ENCODE results near the gene NTF4.

The NTF4 gene

DNA sequence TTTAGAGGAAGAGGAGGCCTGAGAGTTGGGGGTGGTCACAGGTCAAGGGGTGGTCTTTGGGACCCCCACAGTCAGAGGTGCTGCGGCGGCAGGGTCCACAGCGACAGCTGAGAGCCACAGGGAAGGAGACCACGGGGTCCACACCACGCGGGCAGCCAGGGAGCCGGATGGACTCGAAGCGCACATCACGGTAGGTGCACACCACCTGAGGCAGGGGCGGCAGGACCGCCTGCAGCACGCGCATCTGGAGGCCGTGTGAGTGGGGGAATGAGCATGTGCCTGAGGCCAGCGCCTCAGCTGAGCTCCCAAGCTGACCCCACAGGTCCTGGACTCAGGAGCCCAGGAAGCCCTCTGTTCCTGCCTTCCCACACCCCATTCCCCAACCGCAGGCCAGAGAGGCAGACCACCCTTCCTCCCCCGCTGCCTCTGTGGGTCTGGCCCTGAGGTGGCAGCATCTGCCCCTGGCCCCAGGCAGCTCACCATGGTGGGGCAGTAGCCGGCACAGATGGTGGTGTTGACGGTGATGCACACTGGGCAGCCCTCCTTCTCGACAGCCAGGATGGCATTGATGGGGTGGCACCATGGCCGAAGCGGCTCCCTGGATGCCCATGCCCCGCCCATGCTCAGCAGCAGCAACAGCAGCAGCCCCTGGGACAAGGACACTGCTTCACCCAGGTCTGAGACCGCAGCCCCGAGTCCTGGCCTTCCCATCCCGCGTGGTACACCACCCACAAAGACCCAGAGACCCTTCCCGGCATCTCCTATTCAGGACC is 48.4 kb downstream of the NTF4 start:
- Histone ChIP-seq H3K4me3 (ENCODE audit: low read depth, low read length) (no peak overlapping the region), H3K9ac (ENCODE audit: low read depth, low read length) (no peak overlapping the region), H3K9me3 (ENCODE audit: control insufficient read depth, insufficient read depth, low read length) (no peaks in the 10 kb centered on the region), H3K36me3 (ENCODE audit: control insufficient read depth, insufficient read depth, low read length) (peaks cover 38% of the 10 kb centered on the region), H3K4me1 (ENCODE audit: control insufficient read depth, insufficient read depth, low read length) (peaks cover 9% of the 10 kb centered on the region), H3K27me3 (ENCODE audit: control insufficient read depth, insufficient read depth, low read length) (peaks cover 24% of the 10 kb centered on the region)

- no peaks in the 10 kb centered on the region for H3K9me3 ChIP-seq (ENCODE audit: control insufficient read depth, insufficient read depth, low read length)
- H3K27me3 ChIP-seq (ENCODE audit: control insufficient read depth, insufficient read depth, low read length): peaks cover 13% of the 10 kb centered on the region
- H3K9ac ChIP-seq (ENCODE audit: low read depth, low read length): no peak overlapping the region
- H3K4me1 ChIP-seq (ENCODE audit: control insufficient read depth, insufficient read depth, low read length): peaks cover 3% of the 10 kb centered on the region
- peaks cover 50% of the 10 kb centered on the region for H3K36me3 ChIP-seq (ENCODE audit: control insufficient read depth, insufficient read depth, low read length)
- H3K4me3 ChIP-seq (ENCODE audit: low read depth, low read length): no peak overlapping the region
Observed at GRCh38 chr19:49014870-49015255, 49.8 kb downstream of the NTF4 start.

- no peaks in the 10 kb centered on the region for H3K9me3 ChIP-seq (ENCODE audit: control insufficient read depth, insufficient read depth, low read length)
- H3K9ac ChIP-seq (ENCODE audit: low read depth, low read length): no peak overlapping the region
- peaks cover 13% of the 10 kb centered on the region for H3K27me3 ChIP-seq (ENCODE audit: control insufficient read depth, insufficient read depth, low read length)
- no peak overlapping the region for H3K4me3 ChIP-seq (ENCODE audit: low read depth, low read length)
- H3K4me1 ChIP-seq (ENCODE audit: control insufficient read depth, insufficient read depth, low read length): peaks cover 3% of the 10 kb centered on the region
- peaks cover 56% of the 10 kb centered on the region for H3K36me3 ChIP-seq (ENCODE audit: control insufficient read depth, insufficient read depth, low read length)
Observed at GRCh38 chr19:49014123-49014869, 50.3 kb downstream of the NTF4 start.

DNA sequence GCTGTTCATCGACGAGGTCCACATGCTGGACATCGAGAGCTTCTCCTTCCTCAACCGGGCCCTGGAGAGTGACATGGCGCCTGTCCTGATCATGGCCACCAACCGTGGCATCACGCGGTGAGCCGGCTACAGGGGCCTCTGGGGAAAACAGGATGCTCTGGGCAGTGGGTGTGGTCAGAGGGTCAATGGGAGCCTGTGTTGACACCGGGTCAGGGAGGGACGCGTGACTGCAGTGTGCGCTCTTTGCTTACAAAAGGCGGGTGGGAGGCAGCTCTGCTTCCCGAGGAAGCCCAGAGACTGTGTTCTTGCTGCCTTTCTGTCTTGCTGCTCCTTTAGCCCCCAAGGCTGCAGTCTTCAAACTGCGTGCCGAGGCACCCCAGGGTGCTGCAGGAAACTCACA is 53.4 kb downstream of the NTF4 start:
- no peak overlapping the region for H3K4me3 ChIP-seq (ENCODE audit: low read depth, low read length)
- no peaks in the 10 kb centered on the region for H3K4me1 ChIP-seq (ENCODE audit: control insufficient read depth, insufficient read depth, low read length)
- H3K36me3 ChIP-seq (ENCODE audit: control insufficient read depth, insufficient read depth, low read length): peaks cover 68% of the 10 kb centered on the region
- H3K9ac ChIP-seq (ENCODE audit: low read depth, low read length): no peak overlapping the region
- H3K27me3 ChIP-seq (ENCODE audit: control insufficient read depth, insufficient read depth, low read length): no peaks in the 10 kb centered on the region
- no peaks in the 10 kb centered on the region for H3K9me3 ChIP-seq (ENCODE audit: control insufficient read depth, insufficient read depth, low read length)
